Endodermal cell (in vitro differentiated cells): ENCODE measurements around the gene SGPL1. TPM values are rescaled to one million over a fixed set of nuclear protein-coding genes. Genes with fewer than 3 reads are reported as not detected.
A peak's percentile ranks its signal among the peaks of the same experiment; 100 is the strongest.

Experiments used
- DNase-seq: peaks from one replicate; pipeline ENCODE4 v3.0.0-alpha.2; 2017
- H3K27ac ChIP-seq: 2 replicates; pipeline ENCODE4 v1.5.1; 2013; ENCODE audit warnings: mild to moderate bottlenecking, low read depth, low read length, moderate library complexity
- H3K27me3 ChIP-seq: 2 replicates; pipeline ENCODE4 v1.6.1; 2013; ENCODE audit warnings: mild to moderate bottlenecking, low read length, moderate library complexity; ENCODE audit not compliant: insufficient read depth, control insufficient read depth, poor library complexity, severe bottlenecking
- H3K36me3 ChIP-seq: 2 replicates; pipeline ENCODE4 v1.7.0; 2013; ENCODE audit warnings: mild to moderate bottlenecking, low read length, moderate library complexity; ENCODE audit not compliant: control insufficient read depth, insufficient read depth
- H3K4me1 ChIP-seq: one replicate; pipeline ENCODE4 v1.7.0; 2013; ENCODE audit warnings: low read length; ENCODE audit not compliant: control insufficient read depth, insufficient read depth
- H3K4me3 ChIP-seq: 2 replicates; pipeline ENCODE4 v1.5.1; 2013; ENCODE audit warnings: mild to moderate bottlenecking, low read length, moderate library complexity
- H3K9ac ChIP-seq: 2 replicates; pipeline ENCODE4 v1.6.1; 2013; ENCODE audit warnings: mild to moderate bottlenecking, low read length, moderate library complexity; ENCODE audit not compliant: poor library complexity, severe bottlenecking; ENCODE audit errors: extremely low read depth
- H3K9me3 ChIP-seq: 2 replicates; pipeline ENCODE4 v1.6.1; 2013; ENCODE audit warnings: mild to moderate bottlenecking, low read length, moderate library complexity; ENCODE audit not compliant: control insufficient read depth
- H3K27ac Mint-ChIP-seq: 2 replicates; pipeline ENCODE4 v1.8.0; 2020; ENCODE audit warnings: mixed read lengths
- H3K27me3 Mint-ChIP-seq: 2 replicates; pipeline ENCODE4 v1.8.0; 2021; ENCODE audit warnings: mild to moderate bottlenecking, mixed read lengths; ENCODE audit not compliant: insufficient read depth
- H3K36me3 Mint-ChIP-seq: 2 replicates; pipeline ENCODE4 v1.8.0; 2020; ENCODE audit warnings: low read depth, mixed read lengths
- H3K4me1 Mint-ChIP-seq: 2 replicates; pipeline ENCODE4 v1.8.0; 2020; ENCODE audit warnings: mixed read lengths
- H3K4me3 Mint-ChIP-seq: 2 replicates; pipeline ENCODE4 v1.8.0; 2020; ENCODE audit warnings: mild to moderate bottlenecking, moderate library complexity, mixed read lengths
- H3K9me3 Mint-ChIP-seq: 2 replicates; pipeline ENCODE4 v1.8.0; 2020; ENCODE audit warnings: mild to moderate bottlenecking, mixed read lengths
- whole genome bisulfite sequencing, 2 experiments: methylation state at CpG; one replicate each; pipeline versions ENCODE4 v1.1.5 to v1.1.7; 2013; ENCODE audit warnings: missing lambda C conversion rate in 2 of 2, mixed read lengths in 1 of 2; ENCODE audit not compliant: insufficient coverage in 1 of 2, insufficient read length in 1 of 2; 5-methylcytosine and 5-hydroxymethylcytosine counted together
- total RNA-seq, 2 donors: library from RNA; stranded (reverse); fragmentation: NEBNext Ultra II Directional in 1 of 2; extraction: Animal tissue kit (Norgen Biotek cat#: 25700) in 1 of 2; gene quantifications; 2 replicates in 1 of 2; 3 replicates in 1 of 2; pipeline ENCODE4 v1.2.1, GENCODE V29; 2021
- TF ChIP-seq, protein P1 (sequence below): fragments of 200-600 bp; sonication (generic); conservative IDR thresholded peaks from 2 replicates; pipeline ENCODE4 v1.5.0; 2021; ENCODE audit warnings: antibody characterized with exemption, mild to moderate bottlenecking

SGPL1 gene
- total RNA-seq, 2 donors from 2014 or later = 95.4 to 103 TPM

GRCh38 chr10:70864935-70865334, 49.2 kb downstream of the SGPL1 start:
- Histone ChIP-seq H3K4me3 (no peak overlapping the region), H3K4me1 (no peaks in the 10 kb centered on the region), H3K36me3 (peaks cover 77% of the 10 kb centered on the region), H3K9me3 (peaks cover 14% of the 10 kb centered on the region), H3K9ac (no peak overlapping the region), H3K27ac (no peak overlapping the region), H3K27me3 (no peaks in the 10 kb centered on the region)
- DNase-seq = no peak
- H3K27me3 Mint-ChIP-seq = no peaks in the 10 kb centered on the region
- WGBS, 2 experiments = 100% methylated on average over 1 of the region's 1 CpG
- H3K9me3 Mint-ChIP-seq = peaks cover 10% of the 10 kb centered on the region
- peak overlapping the region; percentile 48 for H3K27ac Mint-ChIP-seq
- TF ChIP-seq, protein P1, sequence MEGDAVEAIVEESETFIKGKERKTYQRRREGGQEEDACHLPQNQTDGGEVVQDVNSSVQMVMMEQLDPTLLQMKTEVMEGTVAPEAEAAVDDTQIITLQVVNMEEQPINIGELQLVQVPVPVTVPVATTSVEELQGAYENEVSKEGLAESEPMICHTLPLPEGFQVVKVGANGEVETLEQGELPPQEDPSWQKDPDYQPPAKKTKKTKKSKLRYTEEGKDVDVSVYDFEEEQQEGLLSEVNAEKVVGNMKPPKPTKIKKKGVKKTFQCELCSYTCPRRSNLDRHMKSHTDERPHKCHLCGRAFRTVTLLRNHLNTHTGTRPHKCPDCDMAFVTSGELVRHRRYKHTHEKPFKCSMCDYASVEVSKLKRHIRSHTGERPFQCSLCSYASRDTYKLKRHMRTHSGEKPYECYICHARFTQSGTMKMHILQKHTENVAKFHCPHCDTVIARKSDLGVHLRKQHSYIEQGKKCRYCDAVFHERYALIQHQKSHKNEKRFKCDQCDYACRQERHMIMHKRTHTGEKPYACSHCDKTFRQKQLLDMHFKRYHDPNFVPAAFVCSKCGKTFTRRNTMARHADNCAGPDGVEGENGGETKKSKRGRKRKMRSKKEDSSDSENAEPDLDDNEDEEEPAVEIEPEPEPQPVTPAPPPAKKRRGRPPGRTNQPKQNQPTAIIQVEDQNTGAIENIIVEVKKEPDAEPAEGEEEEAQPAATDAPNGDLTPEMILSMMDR = no peak
- no peak overlapping the region for H3K4me3 Mint-ChIP-seq
- peaks cover 65% of the 10 kb centered on the region for H3K36me3 Mint-ChIP-seq
- H3K4me1 Mint-ChIP-seq = peaks cover 4% of the 10 kb centered on the region

DNA sequence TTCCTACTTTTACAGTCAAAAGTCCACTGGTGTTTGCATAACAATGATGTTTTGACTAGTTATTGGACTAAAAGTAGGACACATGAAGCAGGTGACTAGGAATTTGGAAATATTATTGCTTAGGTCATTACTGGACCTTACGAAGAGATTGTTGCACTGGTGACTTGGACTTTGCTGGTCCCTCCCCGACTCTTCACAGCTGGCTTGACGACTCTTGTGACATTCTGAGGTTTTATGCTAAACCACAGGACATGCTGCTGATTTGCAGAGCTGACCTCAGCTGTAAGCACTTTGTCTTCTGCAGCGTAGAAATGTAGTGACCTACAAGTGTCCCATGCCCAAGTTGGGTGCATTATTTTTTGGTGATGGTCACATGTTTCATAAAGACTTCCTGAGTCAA, 50.7 kb downstream of the SGPL1 start:
- TF ChIP-seq, protein P1 = no peak
- Mint-ChIP-seq H3K27ac (no peak overlapping the region), H3K27me3 (no peaks in the 10 kb centered on the region), H3K4me3 (no peak overlapping the region), H3K36me3 (peaks cover 62% of the 10 kb centered on the region), H3K9me3 (peaks cover 6% of the 10 kb centered on the region), H3K4me1 (peaks cover 4% of the 10 kb centered on the region)
- Histone ChIP-seq H3K4me1 (no peaks in the 10 kb centered on the region), H3K27ac (no peak overlapping the region), H3K36me3 (peaks cover 77% of the 10 kb centered on the region), H3K9ac (no peak overlapping the region), H3K4me3 (no peak overlapping the region), H3K27me3 (no peaks in the 10 kb centered on the region), H3K9me3 (no peaks in the 10 kb centered on the region)
- DNase-seq = no peak
- WGBS, 2 experiments = 91 to 94% methylated on average over 4 of the region's 4 CpGs

- Mint-ChIP-seq H3K4me1 (peaks cover 9% of the 10 kb centered on the region), H3K36me3 (peaks cover 78% of the 10 kb centered on the region), H3K27me3 (no peaks in the 10 kb centered on the region), H3K4me3 (no peak overlapping the region), H3K27ac (no peak overlapping the region), H3K9me3 (no peaks in the 10 kb centered on the region)
- no peak overlapping the region for H3K9ac ChIP-seq
- H3K4me3 ChIP-seq = no peak overlapping the region
- TF ChIP-seq, protein P1 = no peak
- peaks cover 89% of the 10 kb centered on the region for H3K36me3 ChIP-seq
- no peak for DNase-seq
- no peak overlapping the region for H3K27ac ChIP-seq
- no peaks in the 10 kb centered on the region for H3K27me3 ChIP-seq
- no peaks in the 10 kb centered on the region for H3K9me3 ChIP-seq
- WGBS, 2 experiments = 82 to 97% methylated on average over 7 of the region's 7 CpGs
- H3K4me1 ChIP-seq = no peaks in the 10 kb centered on the region
These were observed 56.5 kb downstream of the SGPL1 start for GRCh38 chr10:70872291-70872690.
